Spleen (tissue), 7 donors: Measurements from ENCODE around the gene CHM.
"Not testable (repeated sequence)": the region's sequence is repeated elsewhere in the genome, so short reads cannot be mapped to it uniquely, and the experiment has no call there.

Experiments used
- CTCF ChIP-seq, 11 experiments: fragments of 200-600 bp in 7 of 11; fragments of 450-650 bp in 4 of 11; sonication (generic) in 4 of 11; IDR thresholded peaks in 8 of 11; conservative IDR thresholded peaks in 3 of 11; 1 replicate in 7 of 11; 2 replicates in 4 of 11; pipeline versions ENCODE4 v1.4.0 to v1.8.0; 2016 to 2021; ENCODE audit warnings: antibody characterized with exemption in 11 of 11, inconsistent platforms in 4 of 11, mild to moderate bottlenecking in 1 of 11
- POLR2A ChIP-seq, 3 donors: fragments of 450-650 bp; IDR thresholded peaks; one replicate each; pipeline ENCODE4 v1.5.1; 2017; ENCODE audit warnings: antibody characterized with exemption in 3 of 3, mild to moderate bottlenecking in 1 of 3
- POLR2AphosphoS5 ChIP-seq, 3 donors: sonication (generic); formaldehyde crosslinking; IDR thresholded peaks; one replicate each; pipeline ENCODE4 v1.5.1; 2017; ENCODE audit warnings: antibody characterized with exemption in 3 of 3
- donor health status: DM: no; HTN: no; CAD: no; lungs with moderate emphysema.
- donor health status: DM: no; HTN: no; CAD: no.
- donor health status: DM: no; HTN: no; CAD: no.

GRCh38 chrX:86007891-86008290 lies 39.5 kb downstream of the CHM start:
- not testable (repeated sequence) for TF ChIP-seq POLR2AphosphoS5 (IDR thresholded peaks at IDR 0.05); CTCF (IDR thresholded peaks at IDR 0.05 in 8 of 11, conservative IDR thresholded peaks at IDR 0.05 in 3 of 11); POLR2A (IDR thresholded peaks at IDR 0.05)
